Left ventricle myocardium superior (tissue), 1 donor: Measurements from ENCODE around the gene ASCL4. TPM values are rescaled to one million over a fixed set of nuclear protein-coding genes. Genes with fewer than 3 reads are reported as not detected.
"Not testable (repeated sequence)": the region's sequence is repeated elsewhere in the genome, so short reads cannot be mapped to it uniquely, and the experiment has no call there.

ENCODE experiments used
- ATAC-seq: fragments of 200-7000 bp; cut with Tn5 transposase; one replicate; pipeline ENCODE4 v1.9.1; 2020; ENCODE audit warnings: mild to moderate bottlenecking, moderate library complexity
- DNase-seq: peaks from one replicate; pipeline ENCODE4 v3.0.0-alpha.2; 2020
- intact Hi-C: fragments of 100-400 bp; cut with micrococcal nuclease; formaldehyde crosslinking; loops from one replicate; pipeline ENCODE4 v1.11.0; 2022
- long read RNA-seq: library from polyadenylated mRNA; unstranded; transcript quantifications from one replicate; pipeline ENCODE4 v2.0.0, GENCODE V29; 2021
- total RNA-seq: library from RNA; stranded (reverse); fragmentation: NEBNext Ultra II Directional; extraction: Animal tissue kit (Norgen Biotek cat#: 25700); gene quantifications from one replicate; pipeline ENCODE4 v1.2.1, GENCODE V29; 2021
- donor health status: DM: no; HTN: yes; CAD: no; lungs with severe emphysema.

ASCL4 gene, protein sequence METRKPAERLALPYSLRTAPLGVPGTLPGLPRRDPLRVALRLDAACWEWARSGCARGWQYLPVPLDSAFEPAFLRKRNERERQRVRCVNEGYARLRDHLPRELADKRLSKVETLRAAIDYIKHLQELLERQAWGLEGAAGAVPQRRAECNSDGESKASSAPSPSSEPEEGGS
- total RNA-seq, result not detected
- long read RNA-seq, result 0 reads

DNA sequence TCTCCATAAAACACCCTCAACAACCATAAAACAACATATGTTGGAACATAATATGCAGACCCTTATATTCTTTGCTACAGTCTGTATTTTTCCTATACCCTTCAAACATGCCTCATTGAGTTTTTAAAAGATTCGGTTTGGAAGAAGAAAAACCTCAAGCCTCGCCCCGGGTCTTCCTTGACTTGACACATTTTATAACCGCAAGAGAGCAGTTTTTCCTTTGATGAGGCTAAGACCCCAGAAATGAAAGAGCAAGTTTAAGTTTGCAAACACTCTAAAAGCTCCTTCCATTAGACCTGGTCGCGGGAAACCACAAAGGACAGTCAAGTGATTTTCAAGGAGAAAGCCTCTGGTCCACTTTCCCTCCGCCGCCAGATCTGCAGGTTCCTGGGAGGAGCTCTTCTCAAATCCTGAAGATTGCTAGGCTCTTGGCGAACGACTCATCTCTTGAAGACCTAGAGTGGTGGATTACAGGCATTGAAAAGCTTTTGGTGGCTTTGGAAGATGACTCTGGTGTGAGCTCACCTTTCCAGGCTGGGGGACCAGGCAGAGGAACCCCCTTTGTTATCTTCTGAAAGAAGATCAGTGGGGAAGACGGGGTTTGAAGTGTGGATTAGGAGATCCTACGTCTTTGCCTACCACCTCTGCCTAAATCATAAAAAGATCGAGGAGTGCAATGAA is at the start of gene ASCL4:
ASCL4 (plus strand) TSS at position 356 of the 681 bp plus-strand sequence. CDS start 515 bp downstream, outside the sequence.
- no peak for ATAC-seq
- DNase-seq, result no peak
- intact Hi-C loops, result no loop called here

DNA sequence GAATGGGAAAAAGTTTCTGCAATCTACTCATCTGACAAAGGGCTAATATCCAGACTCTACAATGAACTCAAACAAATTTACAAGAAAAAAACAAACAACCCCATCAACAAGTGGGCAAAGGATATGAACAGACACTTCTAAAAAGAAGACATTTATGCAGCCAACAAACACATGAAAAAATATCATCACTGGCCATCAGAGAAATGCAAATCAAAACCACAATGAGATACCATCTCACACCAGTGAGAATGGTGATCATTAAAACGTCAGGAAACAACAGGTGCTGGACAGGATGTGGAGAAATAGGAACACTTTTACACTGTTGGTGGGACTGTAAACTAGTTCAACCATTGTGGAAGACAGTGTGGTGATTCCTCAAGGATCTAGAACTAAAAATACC is 47.2 kb upstream of the ASCL4 start:
- DNase-seq, intact Hi-C loops, ATAC-seq: not testable (repeated sequence)

DNA sequence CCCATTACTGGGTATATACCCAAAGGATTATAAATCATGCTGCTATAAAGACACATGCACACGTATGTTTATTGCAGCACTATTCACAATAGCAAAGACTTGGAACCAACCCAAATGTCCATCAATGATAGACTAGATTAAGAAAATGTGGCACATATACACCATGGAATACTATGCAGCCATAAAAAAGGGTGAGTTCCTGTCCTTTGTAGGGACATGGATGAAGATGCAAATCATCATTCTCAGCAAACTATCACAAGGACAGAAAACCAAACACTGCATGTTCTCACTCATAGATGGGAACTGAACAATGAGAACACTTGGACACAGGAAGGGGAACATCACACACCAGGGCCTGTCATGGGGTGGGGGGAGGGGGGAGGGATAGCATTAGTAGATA is 46.8 kb upstream of the ASCL4 start:
- DNase-seq, ATAC-seq, intact Hi-C loops: not testable (repeated sequence)

DNA sequence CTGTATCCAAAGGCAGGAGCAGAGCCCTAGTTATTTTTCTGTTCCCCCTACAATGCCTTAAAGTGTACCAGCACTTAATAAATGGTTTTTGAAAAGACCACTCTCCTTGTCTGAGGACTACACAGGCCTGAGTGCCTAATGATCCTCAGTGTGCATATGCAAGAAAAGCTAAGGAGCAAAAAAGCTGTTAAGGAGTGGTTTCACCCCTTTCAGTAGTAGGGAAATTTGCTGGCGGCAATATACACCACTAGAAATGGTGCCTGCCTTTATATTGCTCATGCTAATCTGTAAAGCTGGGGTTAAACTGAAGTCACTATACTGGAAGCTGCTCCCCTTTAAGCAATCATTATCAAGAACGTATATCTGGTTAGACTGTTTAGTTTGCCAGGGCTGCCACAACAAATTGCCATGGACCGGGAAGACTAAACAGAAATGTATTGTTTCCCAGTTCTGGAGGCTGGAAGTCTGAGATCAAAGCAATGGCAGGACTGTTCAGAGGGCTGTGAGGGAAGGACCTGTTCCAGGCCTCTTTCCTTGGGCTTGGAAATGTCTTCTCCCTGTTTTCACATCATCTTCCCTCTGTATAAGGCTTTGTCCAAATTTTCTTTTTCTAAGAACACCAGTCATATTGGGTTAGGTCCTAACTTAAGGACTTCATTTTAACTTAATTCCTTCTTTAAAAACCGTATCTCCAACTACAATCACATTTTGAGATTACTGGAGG is 43.7 kb upstream of the ASCL4 start:
- ATAC-seq (no peak), DNase-seq (no peak)
- intact Hi-C loops, result no loop called here

DNA sequence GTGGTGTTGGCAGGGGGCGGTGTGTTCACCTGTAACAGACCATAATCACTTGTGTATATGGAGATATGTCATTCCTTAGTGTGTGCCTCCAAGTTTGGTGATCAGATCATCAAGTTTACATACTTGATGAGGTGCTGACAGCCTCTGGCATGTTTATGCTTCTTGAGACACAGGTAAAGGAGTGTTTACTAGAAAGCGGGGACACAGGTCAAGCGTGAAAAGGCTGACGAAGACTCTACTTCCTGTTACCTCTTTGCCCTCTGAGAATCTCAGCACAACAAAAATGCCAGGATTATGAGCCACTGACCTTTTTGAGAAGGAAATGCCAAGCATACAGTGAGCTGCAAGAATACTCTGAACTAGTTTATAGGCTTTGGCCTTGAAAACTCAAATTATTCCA is 43.1 kb upstream of the ASCL4 start:
- ATAC-seq, result no peak

DNA sequence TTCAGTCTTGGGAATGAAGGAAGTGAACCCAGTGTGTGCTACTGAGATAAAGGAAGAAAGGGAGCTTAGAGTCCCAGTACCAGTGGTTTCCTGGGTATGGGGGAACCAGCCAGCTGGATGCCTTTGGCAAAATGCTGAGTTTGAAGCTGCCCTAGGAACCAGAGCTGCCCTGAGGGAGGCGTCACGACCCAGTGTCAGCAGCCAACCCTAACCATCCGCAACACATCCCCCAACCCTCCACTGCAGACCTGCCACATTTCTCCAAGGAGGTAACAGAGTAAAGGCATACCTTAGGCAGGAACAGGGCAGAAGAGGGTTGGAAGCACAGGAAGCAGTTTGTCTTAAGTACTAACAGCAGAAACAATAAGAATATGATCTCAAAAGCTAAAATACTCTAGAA is 42.1 kb upstream of the ASCL4 start:
- intact Hi-C loops, result no loop called here
- no peak for DNase-seq
- no peak for ATAC-seq

More for the DNA sequence above, 43.1 kb upstream of the ASCL4 start:
- intact Hi-C loops, result no loop called here
- DNase-seq, result no peak

DNA sequence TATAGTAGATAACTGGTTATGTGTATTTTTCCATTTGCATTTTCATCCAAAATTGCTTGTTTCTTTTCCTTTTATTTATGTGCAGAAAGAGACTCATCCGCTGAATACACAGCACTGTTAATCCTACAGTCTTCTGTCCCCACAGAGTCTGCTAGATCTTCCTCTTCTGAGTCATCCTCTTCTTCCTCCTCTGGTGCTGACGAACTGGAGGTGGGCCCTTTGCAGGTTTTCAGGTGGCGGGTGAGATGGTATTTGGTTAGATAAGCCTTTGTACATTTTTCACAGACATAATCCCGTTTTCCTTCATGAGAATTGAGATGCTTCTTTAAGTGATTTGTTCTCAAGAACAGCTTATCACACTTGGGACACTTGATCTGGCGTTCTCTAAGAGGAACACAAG is 40.4 kb upstream of the ASCL4 start:
- ATAC-seq (no peak), DNase-seq (no peak)
- intact Hi-C loops, result no loop called here

DNA sequence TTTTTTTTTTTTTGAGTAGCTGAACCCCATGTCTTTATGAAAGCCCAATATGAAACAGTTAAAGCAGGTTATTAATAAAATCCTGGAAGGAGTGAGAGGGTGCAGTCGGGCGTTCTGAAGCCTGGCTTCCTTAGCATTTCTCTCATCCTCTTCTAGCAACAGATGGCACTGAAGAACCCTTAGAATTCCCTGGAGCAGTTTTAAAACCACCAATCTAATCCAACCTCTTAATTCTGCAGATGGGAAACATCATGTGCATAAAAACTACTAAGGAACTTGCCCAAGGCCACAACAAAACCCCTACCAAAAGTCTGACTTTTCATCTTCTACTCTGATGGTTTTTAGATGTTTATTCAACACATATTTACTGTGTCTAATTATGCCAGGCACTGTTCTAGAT is 38.7 kb upstream of the ASCL4 start:
- ATAC-seq (no peak), DNase-seq (no peak)
- intact Hi-C loops, result no loop called here

DNA sequence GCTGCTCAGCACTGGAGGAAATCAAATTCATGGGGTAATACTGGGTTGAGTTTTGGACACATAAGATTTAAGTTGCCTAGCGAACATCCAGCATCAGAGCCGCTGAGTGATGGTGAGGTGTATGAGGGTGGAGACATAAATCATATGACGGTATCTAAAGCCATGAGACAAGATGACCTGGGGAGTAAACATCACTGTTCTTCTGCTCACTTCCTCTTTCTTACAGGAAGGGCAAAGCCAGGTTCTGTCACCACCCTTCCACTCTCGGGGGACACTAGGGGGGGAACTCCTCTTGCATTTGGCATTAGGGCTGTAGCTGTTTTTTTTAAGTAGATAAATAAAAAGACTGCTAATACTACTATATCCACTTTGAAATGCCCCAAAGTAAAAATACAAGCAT is 37.6 kb upstream of the ASCL4 start:
- ATAC-seq (no peak), DNase-seq (no peak)
- intact Hi-C loops, result no loop called here

DNA sequence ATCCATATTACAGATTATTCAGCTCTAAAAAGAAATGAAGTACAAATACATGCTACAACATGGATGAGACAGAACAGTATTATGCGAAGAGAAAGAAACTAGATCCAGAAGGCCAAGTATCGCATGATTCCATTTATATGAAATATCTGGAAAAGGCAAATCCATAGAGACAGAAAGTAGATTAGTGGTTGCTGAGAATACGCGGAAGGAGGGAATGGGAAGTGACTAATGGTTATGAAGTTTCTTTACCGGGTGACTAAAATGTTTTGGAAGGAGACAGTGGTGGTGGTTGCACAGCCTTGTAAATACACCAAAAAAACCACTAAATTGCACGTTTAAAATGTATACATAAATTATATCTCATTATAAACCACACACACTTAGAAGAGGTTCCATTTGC is 26.0 kb upstream of the ASCL4 start:
- DNase-seq, result no peak
- intact Hi-C loops, result no loop called here
- peak; percentile 60 for ATAC-seq

DNA sequence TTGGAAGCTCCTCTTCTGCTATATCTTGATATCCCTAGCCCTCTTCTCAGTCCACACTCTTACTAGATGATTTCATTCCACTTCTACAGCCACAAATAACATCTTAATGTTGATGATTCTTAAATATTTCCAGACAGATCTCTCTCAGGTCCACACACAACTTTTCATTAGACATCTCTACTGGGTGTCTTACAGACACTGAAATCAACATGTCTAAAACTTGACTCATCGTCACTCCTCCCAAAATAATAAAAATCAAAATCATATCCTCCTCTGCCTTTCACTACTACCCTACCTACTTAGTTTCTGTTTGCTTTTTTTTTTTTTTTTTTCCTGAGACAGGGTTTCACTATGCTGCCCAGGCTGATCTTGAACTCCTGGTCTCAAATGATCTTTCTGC is 25.4 kb upstream of the ASCL4 start:
- intact Hi-C loops, result no loop called here
- ATAC-seq, result no peak
- DNase-seq, result no peak

DNA sequence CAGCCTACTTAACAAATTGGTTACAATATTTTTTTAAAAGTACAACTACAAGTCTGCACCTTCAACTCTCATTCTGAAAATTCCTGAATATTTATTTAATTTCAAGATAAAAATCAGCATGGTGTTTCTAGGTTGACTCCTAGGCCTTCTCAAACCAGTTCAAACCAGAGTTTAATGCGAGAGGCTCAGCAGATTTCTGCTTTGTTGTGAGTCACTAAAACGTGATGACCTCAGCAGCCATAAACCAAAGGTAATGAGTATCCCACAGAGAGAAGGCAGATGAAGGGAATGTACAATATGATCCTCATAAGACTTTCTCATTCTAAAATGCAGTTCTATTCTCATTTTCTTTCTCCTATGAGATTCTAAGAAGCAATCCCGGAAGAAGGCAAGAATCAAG is 15.1 kb upstream of the ASCL4 start:
- intact Hi-C loops, result no loop called here
- DNase-seq (no peak), ATAC-seq (no peak)

DNA sequence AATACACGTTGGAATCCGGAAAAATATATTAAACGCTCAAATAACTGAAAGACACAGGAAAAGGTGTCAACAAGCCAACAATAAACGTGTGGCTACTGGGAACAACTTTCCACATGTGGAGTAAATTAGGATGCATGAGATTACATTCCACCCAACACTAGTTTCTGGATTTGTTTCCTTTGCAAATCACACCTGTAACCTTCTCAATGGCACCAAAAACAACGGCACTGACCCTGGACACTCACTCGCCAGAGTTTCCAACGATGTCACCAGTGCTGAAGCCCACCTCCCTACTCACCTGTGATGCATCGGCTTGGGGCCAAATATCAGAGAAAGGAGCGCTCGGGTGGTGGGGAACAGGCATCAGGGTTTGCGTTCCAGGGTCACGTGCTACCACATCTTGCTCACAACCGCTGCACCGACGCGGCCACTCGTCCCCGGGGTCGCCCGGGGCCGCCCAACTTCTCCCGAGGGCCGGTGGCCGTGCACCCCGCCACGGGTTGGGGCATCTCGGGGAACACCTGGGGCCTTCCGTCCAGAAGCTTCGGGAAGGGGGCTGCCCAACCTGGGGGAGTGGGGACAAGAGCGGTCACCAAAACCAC is 14.2 kb upstream of the ASCL4 start:
- intact Hi-C loops, result no loop called here
- peak; percentile 45 for DNase-seq
- no peak for ATAC-seq

DNA sequence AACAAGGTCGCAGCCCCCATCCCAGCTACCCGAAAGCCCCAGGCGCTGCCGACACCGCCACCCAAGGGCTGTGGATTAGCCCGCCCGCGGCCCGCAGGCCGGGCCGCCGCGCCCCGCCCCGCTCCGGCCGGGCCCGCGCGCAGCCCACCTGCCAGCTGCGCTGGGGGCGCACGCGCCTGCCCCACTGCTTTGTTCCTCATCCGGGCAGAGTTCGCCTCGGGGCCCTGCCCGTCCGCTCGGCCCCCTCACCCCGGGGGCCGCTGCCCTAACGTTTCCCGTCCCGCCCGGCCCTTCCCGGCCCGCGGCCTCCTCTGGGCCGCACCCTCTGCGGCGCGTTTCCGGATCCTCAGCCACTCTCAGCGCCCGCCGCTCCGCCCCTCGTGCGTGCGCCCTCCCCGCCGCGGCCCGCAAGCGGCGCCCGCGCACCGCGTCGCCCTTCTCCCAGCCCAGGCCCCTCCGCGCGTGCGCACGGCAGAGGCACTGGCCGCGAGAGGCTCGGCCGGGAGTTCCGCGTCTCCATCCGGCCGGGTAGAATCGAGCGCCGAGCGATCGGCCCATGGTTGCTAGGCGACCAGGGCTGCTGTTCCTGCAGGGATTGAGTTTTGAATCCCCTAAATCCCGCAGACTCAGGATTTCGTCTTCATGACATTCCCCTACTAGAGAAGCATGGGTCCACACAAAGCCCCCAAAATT is 13.5 kb upstream of the ASCL4 start, which contains the start of gene PRDM4:
PRDM4 (minus strand) TSS at position 329 of the 693 bp plus-strand sequence. CDS start 622 bp downstream, outside the sequence.
- ATAC-seq, result peak; percentile 100

DNA sequence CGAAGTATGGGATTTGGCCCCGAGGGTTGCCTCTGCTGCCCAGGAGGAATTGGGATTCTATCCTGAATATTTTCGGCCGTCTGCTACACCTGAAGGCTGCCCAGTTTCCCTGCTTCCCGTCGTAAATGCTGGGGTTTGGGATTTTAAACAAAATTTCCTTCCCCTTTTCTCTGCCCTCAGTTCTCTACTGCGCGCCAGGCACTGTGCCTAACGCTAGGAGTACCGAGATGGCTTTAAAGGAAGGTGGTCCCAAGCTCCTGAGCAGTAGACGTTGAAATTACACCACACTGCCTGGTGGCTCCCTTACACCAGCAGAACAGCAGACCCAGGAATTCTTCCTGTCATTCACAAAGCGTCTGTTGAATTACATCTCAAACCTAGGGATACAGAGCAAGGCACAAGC is 13.0 kb upstream of the ASCL4 start:
- intact Hi-C loops, result no loop called here
- DNase-seq, result peak; percentile 27
- ATAC-seq, result peak; percentile 24

More for the DNA sequence above, 13.5 kb upstream of the ASCL4 start, which contains the start of gene PRDM4:
- intact Hi-C loops, result no loop called here
- peak; percentile 96 for DNase-seq

DNA sequence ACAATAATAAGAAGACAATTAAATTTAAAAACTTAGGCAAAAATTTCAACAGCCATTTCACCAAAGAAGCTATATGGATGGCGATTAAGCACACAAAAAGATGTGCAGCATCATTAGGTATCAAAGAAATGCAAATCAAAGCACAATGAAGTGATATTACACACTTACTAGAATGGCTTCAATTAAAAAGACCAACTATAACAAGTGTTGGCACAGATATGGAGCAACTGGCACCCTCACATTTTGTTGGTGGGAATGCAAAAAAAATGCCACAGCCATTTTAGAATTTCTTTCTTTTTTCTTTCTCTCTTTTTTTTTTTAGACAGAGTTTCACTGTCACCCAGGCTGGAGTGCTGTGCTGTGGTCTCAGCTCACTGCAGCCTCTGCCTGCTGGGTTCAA is 11.6 kb upstream of the ASCL4 start:
- intact Hi-C loops, result no loop called here
- DNase-seq (no peak), ATAC-seq (no peak)

DNA sequence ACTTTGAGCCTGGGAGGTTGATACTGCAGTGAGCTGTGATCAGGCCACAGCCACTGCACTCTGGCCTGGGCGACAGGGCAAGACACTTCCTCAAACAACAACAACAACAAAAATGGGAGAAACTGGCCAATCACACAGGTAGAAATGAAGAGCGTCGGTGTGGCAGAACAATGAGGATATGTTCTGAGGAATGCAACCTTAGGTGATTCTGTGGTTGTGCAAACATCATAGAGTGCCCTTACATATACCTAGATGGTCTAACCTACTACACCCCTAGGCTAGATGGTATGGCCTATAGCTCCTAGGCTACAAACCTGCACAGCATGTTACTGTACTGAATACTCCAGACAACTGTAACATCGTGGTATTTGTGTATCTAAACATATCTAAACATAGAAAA is 9.9 kb upstream of the ASCL4 start:
- ATAC-seq (no peak), DNase-seq (no peak)
- intact Hi-C loops, result no loop called here

DNA sequence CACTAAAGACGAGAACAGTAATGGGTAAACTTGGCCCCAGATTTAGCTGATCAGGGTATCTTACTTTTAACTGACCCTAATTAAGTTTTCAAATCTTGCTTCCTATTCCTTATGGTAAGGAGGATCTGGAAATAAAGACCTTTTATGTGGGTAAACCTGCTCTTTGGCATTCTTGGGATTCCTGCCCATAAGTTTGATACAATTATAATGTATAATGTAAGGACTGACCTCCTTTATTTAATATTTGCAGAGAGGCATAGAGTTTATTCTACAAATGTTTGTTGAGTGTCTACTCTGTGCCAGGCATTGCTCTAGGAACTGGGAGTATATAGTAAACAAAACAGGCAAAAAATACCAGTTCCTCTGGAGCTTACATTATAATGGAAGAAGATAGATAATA is 9.2 kb upstream of the ASCL4 start:
- ATAC-seq (no peak), DNase-seq (no peak)
- intact Hi-C loops, result no loop called here

DNA sequence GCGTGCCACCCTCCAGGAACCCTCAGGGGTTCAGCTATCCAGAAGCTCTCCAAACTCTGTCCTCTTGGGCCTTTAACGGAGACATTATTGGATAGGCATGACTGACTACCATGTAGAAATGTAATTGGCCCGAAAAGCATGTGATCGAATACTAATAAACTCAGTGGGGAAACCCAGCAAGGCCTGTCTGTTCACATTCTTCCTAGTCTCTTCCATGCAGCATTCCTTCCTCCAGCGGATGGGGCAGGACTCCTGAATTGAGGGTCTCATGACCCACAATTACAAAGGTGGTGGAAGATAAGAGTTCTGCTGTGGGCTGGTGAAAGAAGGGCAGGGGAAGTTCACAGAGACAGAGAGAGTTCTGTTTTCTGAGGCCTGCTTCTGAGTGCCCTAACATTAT is 7.0 kb upstream of the ASCL4 start:
- no peak for ATAC-seq
- DNase-seq, result no peak
- intact Hi-C loops, result no loop called here
